HG03565 (cell line): ENCODE measurements around the gene PF4V1.

Experiments used
- ATAC-seq: cut with Tn5 transposase; IDR thresholded peaks from one replicate; pipeline ENCODE4 v1.9.1; 2021; ENCODE audit warnings: mild to moderate bottlenecking, moderate library complexity; ENCODE audit not compliant: unreplicated experiment

PF4V1 gene

DNA sequence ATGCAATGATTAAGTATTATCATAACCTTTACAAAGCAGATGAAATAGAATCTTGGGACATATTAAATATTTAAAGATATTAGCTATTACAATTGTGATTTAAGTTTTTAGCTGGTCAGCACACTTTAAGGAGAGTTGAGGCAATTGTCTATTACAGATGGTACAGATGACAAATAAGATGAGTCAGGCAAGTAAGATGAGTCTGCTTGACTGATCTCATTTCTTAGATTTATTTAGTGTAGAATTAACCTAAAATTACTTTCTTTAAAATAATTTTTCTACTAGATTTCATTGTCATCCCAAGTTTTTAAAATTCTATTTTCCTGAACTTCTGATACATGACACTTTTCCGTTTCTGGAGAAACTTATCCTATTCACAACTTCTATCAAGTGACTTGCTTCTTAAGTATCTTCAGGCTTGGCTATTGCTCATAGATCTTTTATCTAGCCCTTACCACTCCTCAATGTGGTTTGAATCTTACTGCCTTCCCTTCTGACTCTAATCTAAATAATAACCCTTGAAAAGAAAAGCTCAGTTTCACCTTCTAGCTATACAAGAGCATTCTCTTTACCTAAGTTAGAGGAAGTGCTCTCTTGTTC is 49.0 kb downstream of the PF4V1 start:
- no peak for ATAC-seq

DNA sequence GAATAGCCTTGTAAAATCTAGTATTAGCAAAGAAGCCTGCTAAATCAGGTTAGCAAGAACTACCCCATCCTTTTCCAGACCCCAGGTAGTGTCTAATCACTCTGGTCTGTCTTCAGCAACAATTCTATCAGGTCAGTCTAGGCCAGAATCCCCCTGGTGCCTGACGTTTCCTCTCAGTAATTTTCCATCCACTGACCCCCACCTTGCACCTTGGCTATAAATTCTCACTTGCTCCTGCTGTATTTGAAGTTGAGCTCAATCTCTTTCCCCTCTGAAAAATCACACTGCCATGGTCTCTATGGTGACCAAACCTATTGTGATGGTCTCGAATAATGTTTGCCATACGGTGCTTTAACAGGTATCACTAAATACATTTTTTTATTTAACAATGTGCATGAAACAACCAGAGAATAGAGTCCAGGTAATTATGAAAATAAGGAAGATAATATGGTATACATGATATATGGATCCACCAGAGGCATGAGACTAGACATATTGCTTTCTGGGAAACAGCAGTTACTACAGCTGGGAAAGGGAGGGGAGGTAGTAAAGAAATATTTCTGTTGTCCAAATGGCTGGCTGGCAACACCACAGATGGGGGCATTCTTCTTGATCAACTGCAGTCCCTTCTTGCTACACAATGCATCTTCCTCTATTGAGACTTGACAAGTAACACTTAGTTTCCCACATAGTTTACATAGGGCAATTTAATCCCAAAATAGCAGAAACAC is 49.9 kb downstream of the PF4V1 start:
- ATAC-seq = no peak
